SJSA1 (cell line): ENCODE results near the gene KCNK6. TPM values are rescaled to one million over a fixed set of nuclear protein-coding genes. Genes with fewer than 3 reads are reported as not detected.

Source experiments
- DNase-seq, 2 experiments: peaks; one replicate each; pipeline ENCODE4 v3.0.0-alpha.2; 2015 to 2020; ENCODE audit warnings: low spot score in 2 of 2, low read depth in 1 of 2
- H3K27ac ChIP-seq: fragments of 250-450 bp; sonication (Bioruptor Pico); 2 replicates; pipeline ENCODE4 v1.5.1; 2020; ENCODE audit warnings: mild to moderate bottlenecking, moderate library complexity
- H3K27me3 ChIP-seq: fragments of 250-450 bp; sonication (Bioruptor Pico); replicated peaks from 2 replicates; pipeline ENCODE4 v1.5.1; 2020; ENCODE audit warnings: mild to moderate bottlenecking, moderate library complexity
- H3K36me3 ChIP-seq: fragments of 250-450 bp; sonication (Bioruptor Pico); 2 replicates; pipeline ENCODE4 v1.5.1; 2020; ENCODE audit warnings: mild to moderate bottlenecking
- H3K4me1 ChIP-seq: fragments of 250-450 bp; sonication (Bioruptor Pico); replicated peaks from 2 replicates; pipeline ENCODE4 v1.6.1; 2021; ENCODE audit warnings: mild to moderate bottlenecking
- H3K4me3 ChIP-seq: fragments of 250-450 bp; sonication (Bioruptor Pico); 2 replicates; pipeline ENCODE4 v1.5.1; 2020; ENCODE audit warnings: mild to moderate bottlenecking
- H3K9me3 ChIP-seq: fragments of 250-450 bp; sonication (Bioruptor Pico); replicated peaks from 2 replicates; pipeline ENCODE4 v1.5.1; 2020; ENCODE audit warnings: mild to moderate bottlenecking
- total RNA-seq: library from RNA; depleted of rRNA; stranded (reverse); fragments of >200 nt; shearing (Covaris generic); gene quantifications from 2 replicates; pipeline ENCODE4 v1.2.3, GENCODE V29; 2014; rRNA removed

The KCNK6 gene
- total RNA-seq = 0.03 and 0.34 TPM in 2 replicates

DNA sequence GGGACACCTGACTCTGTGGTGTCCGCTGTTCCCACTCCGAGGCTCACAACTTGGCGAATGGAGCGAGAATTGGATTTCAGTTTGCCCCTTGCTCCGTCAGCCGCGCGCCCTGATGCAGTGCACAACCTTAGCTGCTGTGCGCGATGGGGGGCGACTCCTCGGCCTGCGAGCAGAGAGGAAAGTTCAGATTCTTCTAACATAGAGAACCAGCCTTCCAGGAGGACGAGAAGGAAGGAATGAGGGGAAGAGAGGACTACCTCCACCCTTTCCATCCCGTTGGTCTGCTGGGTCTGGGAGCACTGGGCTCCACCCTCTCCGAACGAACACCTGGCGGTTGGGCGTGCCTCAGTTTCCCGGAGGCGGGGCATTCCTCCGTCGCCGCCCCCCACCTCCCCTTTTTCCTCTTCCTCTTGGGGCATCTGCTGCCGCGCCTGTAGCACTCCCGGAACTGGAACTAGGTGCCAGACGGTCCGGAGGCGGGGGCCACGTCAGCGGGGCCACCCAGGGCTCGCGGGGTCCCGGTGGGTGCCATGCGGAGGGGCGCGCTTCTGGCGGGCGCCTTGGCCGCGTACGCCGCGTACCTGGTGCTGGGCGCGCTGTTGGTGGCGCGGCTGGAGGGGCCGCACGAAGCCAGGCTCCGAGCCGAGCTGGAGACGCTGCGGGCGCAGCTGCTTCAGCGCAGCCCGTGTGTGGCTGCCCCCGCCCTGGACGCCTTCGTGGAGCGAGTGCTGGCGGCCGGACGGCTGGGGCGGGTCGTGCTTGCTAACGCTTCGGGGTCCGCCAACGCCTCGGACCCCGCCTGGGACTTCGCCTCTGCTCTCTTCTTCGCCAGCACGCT is at the start of gene KCNK6:
Gene KCNK6 (plus strand): TSS at position 425 of the 838 bp plus-strand sequence. CDS start 106 bp downstream, at position 531.
- H3K4me1 ChIP-seq = peaks cover 18% of the 10 kb centered on the region
- H3K4me3 ChIP-seq = peak within 1 kb of the TSS; percentile 44
- DNase-seq = peak in 1 of 2 experiments; percentile 29
- H3K36me3 ChIP-seq = no peaks in the 10 kb centered on the region
- H3K9me3 ChIP-seq = no peaks in the 10 kb centered on the region
- peaks cover 18% of the 10 kb centered on the region for H3K27me3 ChIP-seq
- no peak within 1 kb of the TSS for H3K27ac ChIP-seq

DNA sequence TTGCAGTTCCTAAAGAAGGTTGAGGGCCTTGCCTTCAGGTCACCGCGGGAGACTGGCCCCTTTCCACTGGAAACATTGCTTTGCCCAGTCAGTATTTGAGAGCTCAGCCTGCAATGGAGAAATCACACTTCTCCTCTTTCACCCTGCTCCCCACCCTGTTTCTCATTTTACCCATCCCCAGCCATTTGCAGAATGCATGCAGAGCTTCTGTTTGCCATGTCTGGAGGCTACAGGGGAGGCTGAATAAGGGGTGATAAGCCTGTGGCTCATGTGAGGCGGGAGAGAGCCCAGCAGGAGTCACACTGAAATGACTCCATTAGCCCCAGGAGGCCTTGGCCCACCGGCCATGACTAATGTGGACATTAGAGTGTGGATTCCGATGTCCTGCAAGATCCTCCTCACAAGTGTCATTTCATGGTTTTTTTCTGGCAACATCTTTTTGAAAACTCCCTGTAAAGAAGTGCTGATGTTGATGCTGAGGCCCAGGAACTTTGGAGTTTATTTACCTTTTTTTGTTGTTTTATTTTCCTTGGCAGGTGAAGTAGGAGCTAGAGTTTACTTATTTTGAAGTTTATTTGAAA is 49.0 kb upstream of the KCNK6 start:
- no peak overlapping the region for H3K27ac ChIP-seq
- no peaks in the 10 kb centered on the region for H3K9me3 ChIP-seq
- no peaks in the 10 kb centered on the region for H3K27me3 ChIP-seq
- DNase-seq = no peak
- H3K4me1 ChIP-seq = peaks cover 15% of the 10 kb centered on the region
- H3K36me3 ChIP-seq = no peaks in the 10 kb centered on the region
- no peak overlapping the region for H3K4me3 ChIP-seq

DNA sequence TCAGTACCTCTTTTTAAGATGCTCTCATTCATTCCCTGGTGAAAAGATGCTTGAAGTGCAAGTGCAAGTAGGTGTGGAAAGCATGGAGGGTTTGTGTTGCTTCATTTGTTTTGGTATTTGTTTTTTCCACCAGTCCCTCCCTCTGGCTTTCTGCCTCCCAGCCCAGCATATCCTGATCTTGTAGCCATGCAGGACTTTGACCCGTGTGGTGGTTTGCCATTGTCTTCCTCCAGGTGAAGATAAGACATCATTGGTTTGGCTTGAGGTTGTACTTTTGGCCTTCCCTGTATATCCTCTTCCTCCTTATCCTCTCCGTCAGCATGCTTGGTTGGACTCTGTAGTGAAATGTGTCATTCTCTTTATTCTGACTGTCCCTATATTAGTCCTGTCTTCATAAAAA is 46.1 kb upstream of the KCNK6 start:
- peaks cover 18% of the 10 kb centered on the region for H3K4me1 ChIP-seq
- no peaks in the 10 kb centered on the region for H3K9me3 ChIP-seq
- no peak overlapping the region for H3K27ac ChIP-seq
- H3K27me3 ChIP-seq = no peaks in the 10 kb centered on the region
- no peaks in the 10 kb centered on the region for H3K36me3 ChIP-seq
- DNase-seq = no peak
- H3K4me3 ChIP-seq = no peak overlapping the region

DNA sequence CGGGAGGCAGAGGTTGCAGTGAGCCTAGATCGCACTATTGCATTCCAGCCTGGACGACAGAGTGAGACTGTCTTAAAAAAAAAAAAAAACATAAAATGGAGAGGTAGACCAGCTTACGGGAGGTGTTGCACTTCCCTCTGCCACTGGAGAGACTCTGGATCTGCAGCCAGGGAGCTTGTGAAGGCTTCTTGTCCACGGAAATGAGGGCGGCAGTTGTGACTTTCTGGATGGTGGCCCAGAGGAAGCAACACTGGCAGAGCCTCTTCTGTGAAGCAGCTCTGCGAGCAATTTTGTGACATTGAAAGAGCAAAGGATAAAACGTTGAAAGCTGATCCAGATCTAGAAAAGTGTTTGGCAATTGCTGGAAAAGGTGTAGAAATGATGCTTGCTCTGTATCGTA is 44.9 kb upstream of the KCNK6 start:
- H3K36me3 ChIP-seq = no peaks in the 10 kb centered on the region
- no peaks in the 10 kb centered on the region for H3K9me3 ChIP-seq
- H3K27ac ChIP-seq = no peak overlapping the region
- no peak for DNase-seq
- H3K4me3 ChIP-seq = no peak overlapping the region
- H3K27me3 ChIP-seq = no peaks in the 10 kb centered on the region
- peaks cover 22% of the 10 kb centered on the region for H3K4me1 ChIP-seq

DNA sequence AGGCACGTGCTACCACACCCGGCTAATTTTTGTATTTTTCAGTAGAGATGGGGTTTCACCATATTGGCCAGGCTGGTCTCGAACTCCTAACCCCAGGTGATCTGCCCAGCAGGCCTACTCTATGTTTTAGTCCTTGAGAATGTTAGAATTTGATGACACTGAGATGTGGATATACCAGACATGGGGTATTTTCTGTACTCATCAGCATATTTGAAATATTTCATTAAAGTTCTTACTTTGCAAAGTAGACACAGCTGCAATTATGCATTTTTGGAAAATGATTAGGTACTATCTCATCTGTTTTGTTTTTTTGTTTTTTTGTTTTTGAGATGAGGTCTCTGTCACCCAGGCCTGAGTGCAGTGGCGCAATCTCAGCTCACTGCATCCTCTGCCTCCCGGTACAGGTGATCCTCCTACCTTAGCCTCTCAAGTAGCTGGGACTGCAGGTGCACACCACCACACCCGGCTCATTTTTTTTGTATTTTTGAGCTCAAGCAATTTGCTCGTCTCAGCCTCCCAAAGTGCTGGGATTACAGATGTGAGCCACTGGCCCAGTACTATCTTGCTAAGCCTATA is 42.6 kb upstream of the KCNK6 start:
- Histone ChIP-seq H3K4me1 (peaks cover 15% of the 10 kb centered on the region), H3K4me3 (no peak overlapping the region), H3K36me3 (no peaks in the 10 kb centered on the region), H3K27me3 (no peaks in the 10 kb centered on the region), H3K9me3 (no peaks in the 10 kb centered on the region), H3K27ac (no peak overlapping the region)
- DNase-seq = no peak

DNA sequence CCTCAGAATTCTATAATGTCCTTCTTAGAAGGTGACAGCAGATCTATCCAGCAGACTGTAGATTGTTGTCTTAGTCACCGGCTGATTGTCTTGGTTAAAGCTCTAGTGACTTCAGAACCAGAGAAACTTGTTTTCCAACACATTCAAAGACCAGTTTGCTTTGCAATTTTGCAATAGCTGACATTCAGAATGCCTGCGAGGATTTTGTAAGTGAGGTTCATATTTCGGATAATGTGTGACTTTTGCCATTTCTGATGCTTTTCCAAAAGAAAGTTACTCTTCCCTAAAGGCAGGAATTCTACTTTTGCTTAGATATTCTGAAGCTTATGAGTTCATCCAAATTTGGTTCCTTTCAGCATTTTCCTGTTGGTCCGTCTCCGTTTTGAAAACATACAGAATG is 42.1 kb upstream of the KCNK6 start:
- Histone ChIP-seq H3K9me3 (no peaks in the 10 kb centered on the region), H3K36me3 (no peaks in the 10 kb centered on the region), H3K4me1 (peaks cover 15% of the 10 kb centered on the region), H3K27ac (no peak overlapping the region), H3K4me3 (no peak overlapping the region), H3K27me3 (no peaks in the 10 kb centered on the region)
- DNase-seq = no peak

DNA sequence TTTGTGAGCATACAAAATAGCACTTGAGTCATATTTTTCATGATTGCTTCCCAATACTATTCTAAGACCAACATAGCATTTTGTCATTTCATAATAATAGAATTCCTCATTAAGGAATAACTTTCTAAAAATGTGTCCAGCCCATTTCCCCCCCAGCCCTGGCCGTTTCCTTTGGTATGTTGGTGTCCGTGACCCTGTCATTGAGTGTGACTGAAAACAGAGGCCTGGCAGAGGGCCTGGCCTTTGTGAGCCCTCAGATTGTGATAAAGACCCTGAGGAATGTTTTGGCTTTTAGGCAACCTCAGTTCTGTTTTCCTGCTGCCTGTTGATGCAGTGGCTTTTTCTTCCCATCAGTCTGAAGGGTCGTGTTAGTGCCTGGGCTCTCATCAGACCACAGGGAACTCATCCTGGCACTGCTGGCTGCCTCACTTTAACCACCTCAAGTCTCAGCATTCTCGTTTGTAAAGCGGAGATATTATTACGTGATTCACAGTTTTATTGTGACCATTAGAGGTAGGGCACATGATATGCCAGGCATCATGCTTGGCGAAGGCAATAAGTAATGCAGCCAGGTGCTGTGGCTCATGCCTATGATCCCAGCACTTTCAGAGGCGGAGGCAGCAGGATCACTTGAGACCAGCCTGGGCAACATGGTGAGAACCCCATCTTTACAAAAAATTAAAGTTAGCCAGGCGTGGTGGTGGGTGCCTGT is 41.5 kb upstream of the KCNK6 start:
- Histone ChIP-seq H3K4me3 (no peak overlapping the region), H3K4me1 (peaks cover 15% of the 10 kb centered on the region), H3K36me3 (no peaks in the 10 kb centered on the region), H3K9me3 (no peaks in the 10 kb centered on the region), H3K27ac (no peak overlapping the region), H3K27me3 (no peaks in the 10 kb centered on the region)
- DNase-seq = no peak

DNA sequence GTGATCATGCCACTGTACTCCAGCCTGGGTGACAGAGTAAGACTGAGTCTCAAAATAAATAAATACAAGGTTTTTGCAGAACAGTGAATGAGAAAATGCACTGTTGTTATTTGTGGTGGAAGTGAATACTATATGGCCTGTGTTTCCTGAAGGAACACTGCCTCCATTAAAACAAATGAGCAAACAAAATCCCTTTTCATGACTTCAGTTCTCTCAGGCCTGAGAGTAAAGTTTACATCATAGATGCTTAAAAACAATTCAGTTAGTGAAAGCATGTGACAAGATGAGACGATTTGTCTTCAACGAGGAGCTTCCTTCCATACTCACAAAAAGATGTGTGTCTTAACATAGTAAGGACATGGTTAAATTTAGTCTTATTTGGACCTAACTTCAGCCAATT is 40.9 kb upstream of the KCNK6 start:
- Histone ChIP-seq H3K36me3 (no peaks in the 10 kb centered on the region), H3K27me3 (no peaks in the 10 kb centered on the region), H3K9me3 (no peaks in the 10 kb centered on the region), H3K27ac (no peak overlapping the region), H3K4me1 (peaks cover 15% of the 10 kb centered on the region), H3K4me3 (no peak overlapping the region)
- no peak for DNase-seq

DNA sequence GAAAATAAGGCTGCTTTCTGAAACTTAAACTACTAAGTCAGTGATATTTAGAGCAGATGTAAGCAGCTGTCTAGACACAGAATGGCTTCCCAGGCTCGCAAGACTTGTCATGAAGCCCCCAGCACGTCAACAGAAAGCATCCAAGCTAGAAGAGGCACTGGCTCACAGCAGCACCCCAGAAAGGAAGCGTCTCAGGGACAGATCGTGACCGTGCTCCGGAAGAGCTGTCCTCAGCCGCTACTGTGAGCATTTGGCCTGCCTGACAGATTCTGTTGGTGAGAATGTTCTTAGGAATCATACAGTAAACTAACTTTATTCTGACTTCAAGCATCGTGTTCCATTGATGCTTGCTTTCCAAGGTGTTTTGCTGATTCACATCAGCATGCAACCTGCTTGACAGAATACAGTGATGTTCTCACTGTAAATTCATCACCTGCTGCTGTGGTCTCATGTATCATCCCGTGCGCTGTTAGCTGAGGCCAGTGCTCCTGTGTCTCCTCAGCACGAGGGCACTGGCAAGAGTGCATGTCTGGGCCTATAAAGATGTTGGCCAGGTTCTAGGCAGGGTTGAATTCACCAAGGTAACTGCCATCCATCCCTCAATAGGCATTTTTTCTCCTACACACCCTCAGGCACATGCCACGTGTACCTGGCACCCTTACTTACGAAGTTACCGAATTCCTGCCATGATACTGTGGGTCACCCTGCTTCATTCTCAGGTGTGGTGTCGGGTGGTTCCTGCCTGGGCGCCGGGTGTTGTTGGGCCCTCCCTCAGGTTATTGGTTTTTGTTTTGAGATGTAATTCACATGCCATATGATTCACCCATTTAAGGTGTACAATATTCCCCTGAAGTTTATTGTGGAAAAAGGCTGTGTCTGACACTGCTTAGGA is 39.4 kb upstream of the KCNK6 start:
- no peak for DNase-seq
- Histone ChIP-seq H3K9me3 (no peaks in the 10 kb centered on the region), H3K36me3 (no peaks in the 10 kb centered on the region), H3K4me3 (no peak overlapping the region), H3K27ac (no peak overlapping the region), H3K4me1 (peaks cover 17% of the 10 kb centered on the region), H3K27me3 (no peaks in the 10 kb centered on the region)

DNA sequence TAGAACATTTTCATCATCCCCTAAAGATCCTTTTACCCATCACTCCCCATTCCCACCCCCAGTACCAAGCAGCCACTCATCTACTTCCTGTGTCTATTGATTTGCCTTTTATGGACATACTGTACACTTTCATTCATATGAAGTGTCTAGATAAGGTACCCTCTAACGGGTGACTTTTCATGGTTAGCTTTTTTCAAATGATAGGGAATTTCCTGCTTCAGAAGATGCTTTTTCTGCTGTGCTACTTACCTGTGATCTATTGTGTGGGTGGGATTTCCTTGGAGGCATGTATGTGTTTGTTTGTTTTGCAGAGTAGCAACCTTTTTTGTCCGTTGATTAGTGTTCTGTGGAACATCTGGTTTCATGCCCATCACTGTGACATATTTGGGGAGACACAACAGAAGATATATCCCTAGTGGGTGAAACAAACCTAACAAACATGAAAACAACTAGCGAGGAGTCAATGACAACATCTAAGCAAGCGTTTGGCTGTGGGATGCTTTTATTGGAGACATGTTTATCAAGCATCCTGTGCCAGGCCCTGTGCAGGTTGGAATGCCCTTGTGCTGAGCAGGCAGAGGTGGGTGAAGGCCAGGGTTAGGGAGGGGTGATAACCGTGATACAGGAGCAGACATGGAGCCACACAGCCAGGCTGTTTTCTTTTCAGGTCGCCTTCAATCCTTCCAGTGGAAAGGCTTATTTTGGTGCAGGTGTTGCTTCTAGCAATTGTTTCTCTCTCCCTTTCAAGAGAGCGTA is 37.7 kb upstream of the KCNK6 start:
- no peak for DNase-seq
- no peak overlapping the region for H3K4me3 ChIP-seq
- peaks cover 26% of the 10 kb centered on the region for H3K4me1 ChIP-seq
- H3K27ac ChIP-seq = no peak overlapping the region
- H3K27me3 ChIP-seq = no peaks in the 10 kb centered on the region
- no peaks in the 10 kb centered on the region for H3K36me3 ChIP-seq
- no peaks in the 10 kb centered on the region for H3K9me3 ChIP-seq

DNA sequence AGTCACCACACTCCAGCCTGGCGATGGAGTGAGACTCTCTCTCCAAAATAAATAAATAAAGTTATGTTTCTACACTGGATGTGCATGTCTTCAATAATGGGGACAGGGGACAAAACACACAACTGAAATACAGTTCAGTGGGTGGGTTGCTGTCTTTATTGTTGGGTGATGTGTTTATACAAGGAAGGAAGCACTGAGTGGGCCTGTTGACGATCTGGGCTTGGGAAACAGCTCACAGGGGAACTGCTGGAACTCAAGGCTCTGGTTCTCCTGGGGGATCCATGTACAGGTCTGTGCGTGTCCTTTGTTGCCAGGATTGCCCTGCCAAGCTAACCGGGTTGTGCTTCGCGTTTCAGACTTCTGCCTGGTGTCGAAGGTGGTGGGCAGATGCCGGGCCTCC is 36.4 kb upstream of the KCNK6 start:
- no peak overlapping the region for H3K27ac ChIP-seq
- H3K36me3 ChIP-seq = no peaks in the 10 kb centered on the region
- H3K27me3 ChIP-seq = no peaks in the 10 kb centered on the region
- H3K4me3 ChIP-seq = no peak overlapping the region
- no peaks in the 10 kb centered on the region for H3K9me3 ChIP-seq
- H3K4me1 ChIP-seq = peaks cover 20% of the 10 kb centered on the region
- DNase-seq = no peak

DNA sequence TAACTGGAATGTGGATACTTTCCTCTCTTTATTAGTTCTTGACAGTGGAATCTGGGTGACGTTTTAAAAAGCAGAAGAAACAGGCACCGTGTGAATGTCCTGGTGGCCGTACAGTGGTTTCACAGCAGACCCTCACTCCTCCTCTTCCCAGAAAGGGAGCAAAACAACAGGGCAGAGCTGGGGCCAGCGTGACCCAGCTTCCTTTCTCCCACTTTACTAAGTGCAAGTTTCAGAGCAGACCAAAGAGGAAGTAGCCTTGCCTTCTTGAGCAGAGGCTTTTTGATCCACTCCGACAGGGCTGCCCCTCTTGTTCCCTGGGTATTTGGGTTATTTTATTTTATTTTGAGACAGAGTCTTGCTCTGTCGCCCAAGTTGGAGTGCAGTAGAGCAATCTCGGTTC is 35.2 kb upstream of the KCNK6 start:
- Histone ChIP-seq H3K4me3 (no peak overlapping the region), H3K9me3 (no peaks in the 10 kb centered on the region)

More for the DNA sequence above, 35.2 kb upstream of the KCNK6 start:
- H3K27ac ChIP-seq = no peak overlapping the region
- DNase-seq = no peak
- peaks cover 14% of the 10 kb centered on the region for H3K4me1 ChIP-seq
- H3K36me3 ChIP-seq = no peaks in the 10 kb centered on the region
- no peaks in the 10 kb centered on the region for H3K27me3 ChIP-seq
